NT2/D1 (cell line): ENCODE results near the gene DNAH11.
"Not testable (repeated sequence)": the region's sequence is repeated elsewhere in the genome, so short reads cannot be mapped to it uniquely, and the experiment has no call there.

ENCODE experiments used
- DNase-seq: peaks from one replicate; pipeline ENCODE4 v3.0.0-alpha.2; 2011; ENCODE audit warnings: low read depth, low spot score
- H3K27me3 ChIP-seq: 2 replicates; pipeline ENCODE4 v1.6.0; 2011; ENCODE audit warnings: mild to moderate bottlenecking; ENCODE audit not compliant: insufficient read length, insufficient read depth
- H3K36me3 ChIP-seq: 2 replicates; pipeline ENCODE4 v1.6.1; 2011; ENCODE audit warnings: mild to moderate bottlenecking, low read length, mixed read lengths; ENCODE audit not compliant: insufficient read depth, insufficient read length
- H3K4me1 ChIP-seq: 2 replicates; pipeline ENCODE4 v1.5.1; 2011; ENCODE audit not compliant: insufficient read depth, insufficient read length
- H3K4me3 ChIP-seq: 2 replicates; pipeline ENCODE4 v1.5.1; 2011; ENCODE audit warnings: low read depth; ENCODE audit not compliant: insufficient read length
- H3K9ac ChIP-seq: 2 replicates; pipeline ENCODE4 v1.6.0; 2011; ENCODE audit warnings: low read depth; ENCODE audit not compliant: insufficient read length
- H3K9me3 ChIP-seq: 2 replicates; pipeline ENCODE4 v1.5.1; 2011; ENCODE audit warnings: mild to moderate bottlenecking, low read length; ENCODE audit not compliant: insufficient read depth
- SUZ12 ChIP-seq: IDR thresholded peaks from 2 replicates; pipeline ENCODE4 v1.6.1; 2011; ENCODE audit not compliant: insufficient read length, insufficient read depth; ENCODE audit errors: extremely low read depth
- YY1 ChIP-seq: IDR thresholded peaks from 2 replicates; pipeline ENCODE4 v1.6.1; 2011; ENCODE audit not compliant: insufficient read length, insufficient read depth
- ZNF274 ChIP-seq: IDR thresholded peaks from 2 replicates; pipeline ENCODE4 v1.6.1; 2011; ENCODE audit warnings: mild to moderate bottlenecking, low read depth, low read length

DNAH11 gene

DNA sequence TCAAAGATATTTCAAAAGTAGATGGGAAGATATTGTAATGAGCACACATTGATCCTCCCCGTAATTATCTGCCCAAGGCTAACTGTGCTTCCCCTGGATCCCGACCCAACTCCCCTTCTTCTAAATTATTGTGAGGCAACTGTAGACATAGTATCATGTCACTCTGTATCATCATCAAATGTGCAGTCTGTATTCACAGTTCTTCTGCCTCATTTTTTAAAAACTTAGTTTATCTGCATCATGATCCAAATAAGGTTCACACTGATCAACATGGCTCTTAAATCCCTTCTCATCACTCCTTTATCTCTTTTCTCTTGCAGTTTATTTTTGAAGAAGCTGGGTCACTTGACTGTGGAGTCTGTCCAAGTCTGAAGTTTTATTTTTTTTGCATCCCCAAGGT, 375.4 kb downstream of the DNAH11 start:
- no peak for TF ChIP-seq YY1
- no peak for TF ChIP-seq ZNF274
- no peak for TF ChIP-seq SUZ12
- no peaks in the 10 kb centered on the region for H3K9me3 ChIP-seq
- no peaks in the 10 kb centered on the region for H3K27me3 ChIP-seq
- H3K4me1 ChIP-seq: no peaks in the 10 kb centered on the region
- peaks cover 28% of the 10 kb centered on the region for H3K36me3 ChIP-seq
- H3K9ac ChIP-seq: no peak overlapping the region
- H3K4me3 ChIP-seq: no peak overlapping the region
- DNase-seq: no peak

DNA sequence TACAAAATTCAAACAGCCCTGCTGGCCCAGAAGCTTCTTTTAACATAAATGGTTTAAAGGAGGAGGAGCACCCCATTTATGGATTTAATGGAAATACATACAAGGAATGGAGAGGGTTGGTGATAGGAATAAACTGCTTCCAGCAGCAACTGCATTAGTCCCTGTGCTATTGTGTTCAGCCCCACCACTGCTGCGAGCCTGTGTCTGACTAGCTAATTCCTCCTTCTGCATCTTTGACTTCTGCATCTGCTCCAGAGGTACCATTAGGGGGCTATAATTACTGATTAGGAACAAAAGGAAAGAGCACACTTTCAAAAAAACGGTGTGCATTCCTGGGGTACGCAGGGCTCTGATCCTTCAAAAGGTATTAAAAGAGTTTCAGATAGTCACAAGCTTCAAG, 378.1 kb downstream of the DNAH11 start:
- Histone ChIP-seq H3K36me3 (peaks cover 4% of the 10 kb centered on the region), H3K4me1 (no peaks in the 10 kb centered on the region), H3K9ac (no peak overlapping the region), H3K9me3 (no peaks in the 10 kb centered on the region), H3K4me3 (no peak overlapping the region), H3K27me3 (no peaks in the 10 kb centered on the region)
- no peak for DNase-seq
- TF ChIP-seq SUZ12 (no peak), ZNF274 (no peak), YY1 (no peak)

DNA sequence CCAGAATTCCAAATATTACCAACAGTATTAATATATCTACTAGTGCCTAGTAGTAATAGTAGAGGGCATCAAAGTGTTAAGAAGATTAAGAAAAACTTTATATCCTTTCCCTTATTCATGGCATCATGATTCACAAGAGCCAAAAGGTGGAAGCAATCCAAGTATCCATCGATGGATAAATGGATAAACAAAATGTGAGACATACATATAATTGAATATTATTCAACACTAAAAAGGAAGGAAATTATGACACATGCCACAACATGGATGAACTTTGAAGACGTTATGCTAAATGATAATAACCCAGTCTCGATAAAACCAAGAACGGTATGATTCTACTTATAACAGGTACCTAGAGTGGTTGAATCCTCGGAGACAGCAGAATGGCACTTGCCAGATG, 379.8 kb downstream of the DNAH11 start:
- H3K4me3 ChIP-seq: no peak overlapping the region
- H3K9me3 ChIP-seq: no peaks in the 10 kb centered on the region
- H3K36me3 ChIP-seq: peaks cover 3% of the 10 kb centered on the region
- no peak for TF ChIP-seq YY1
- TF ChIP-seq ZNF274: no peak
- TF ChIP-seq SUZ12: no peak
- H3K9ac ChIP-seq: no peak overlapping the region
- H3K27me3 ChIP-seq: no peaks in the 10 kb centered on the region
- no peak for DNase-seq
- H3K4me1 ChIP-seq: peaks cover under 1% of the 10 kb centered on the region

DNA sequence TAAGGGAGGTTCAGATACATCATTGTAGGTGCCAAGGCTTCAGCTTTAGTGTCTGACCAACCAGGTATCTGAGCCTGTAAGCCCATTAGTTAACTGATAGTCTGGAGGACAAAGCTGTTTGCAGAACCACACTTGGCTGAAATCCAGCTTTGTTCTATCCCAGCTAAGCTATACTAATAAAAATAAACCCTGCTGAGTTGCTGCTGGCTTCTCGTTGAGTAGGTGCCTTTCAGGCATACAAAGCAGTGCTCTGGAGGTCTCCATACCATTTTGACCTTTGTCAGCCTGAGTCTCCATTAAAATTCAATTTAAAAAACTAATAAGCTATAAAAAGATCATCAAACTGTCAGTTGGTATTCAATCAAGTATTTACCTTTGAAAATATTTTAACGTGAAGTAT, 380.8 kb downstream of the DNAH11 start:
- H3K36me3 ChIP-seq: peaks cover 7% of the 10 kb centered on the region
- H3K27me3 ChIP-seq: no peaks in the 10 kb centered on the region
- H3K9me3 ChIP-seq: no peaks in the 10 kb centered on the region
- H3K4me1 ChIP-seq: peaks cover 4% of the 10 kb centered on the region
- TF ChIP-seq SUZ12 (no peak), ZNF274 (no peak), YY1 (no peak)
- H3K9ac ChIP-seq: no peak overlapping the region
- no peak overlapping the region for H3K4me3 ChIP-seq
- peak; percentile 27 for DNase-seq

DNA sequence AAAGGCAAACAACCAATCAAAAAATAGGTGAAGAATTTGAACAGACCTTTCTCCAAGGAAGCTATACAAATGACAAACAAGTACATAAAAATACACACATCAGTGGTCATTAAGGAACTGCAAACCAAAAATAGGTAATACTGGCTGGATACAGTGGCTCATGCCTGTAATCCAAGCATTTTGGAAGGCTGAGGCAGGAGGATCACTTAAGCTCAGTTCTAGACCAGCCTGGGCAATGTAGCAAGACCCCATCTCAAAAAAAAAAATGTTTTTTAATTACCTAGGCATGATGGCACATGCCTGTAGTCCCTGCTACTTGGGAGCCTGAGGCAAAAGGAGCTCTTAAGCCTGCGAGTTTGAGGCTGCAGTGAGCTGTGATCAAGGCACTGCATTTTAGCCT, 383.6 kb downstream of the DNAH11 start:
- H3K27me3 ChIP-seq: no peaks in the 10 kb centered on the region
- H3K9me3 ChIP-seq: no peaks in the 10 kb centered on the region
- H3K4me1 ChIP-seq: peaks cover 4% of the 10 kb centered on the region
- no peak overlapping the region for H3K4me3 ChIP-seq
- no peak for TF ChIP-seq YY1
- TF ChIP-seq SUZ12: no peak
- TF ChIP-seq ZNF274: no peak
- DNase-seq: no peak
- H3K9ac ChIP-seq: no peak overlapping the region
- peaks cover 7% of the 10 kb centered on the region for H3K36me3 ChIP-seq

DNA sequence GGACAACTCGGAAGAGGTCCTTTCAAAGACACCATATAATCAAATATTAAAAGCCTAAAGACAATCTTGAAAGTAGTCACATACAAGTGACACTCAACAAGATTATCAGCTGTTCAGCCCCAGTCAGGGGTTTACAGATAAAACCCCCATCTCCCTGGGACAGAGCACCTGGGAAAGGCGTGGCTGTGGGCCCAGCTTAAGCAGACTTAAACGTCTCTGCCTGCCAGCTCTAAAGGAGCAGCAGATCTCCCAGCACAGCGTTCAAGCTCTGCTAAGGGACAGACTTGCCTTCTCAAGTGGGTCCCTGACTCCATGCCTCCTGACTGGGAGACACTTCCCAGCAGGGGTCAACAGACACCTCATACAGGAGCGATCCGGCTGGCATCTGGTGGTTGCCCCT, 384.9 kb downstream of the DNAH11 start:
- Histone ChIP-seq H3K27me3 (no peaks in the 10 kb centered on the region), H3K36me3 (peaks cover 7% of the 10 kb centered on the region), H3K4me3 (no peak overlapping the region), H3K4me1 (peaks cover 4% of the 10 kb centered on the region), H3K9me3 (no peaks in the 10 kb centered on the region), H3K9ac (no peak overlapping the region)
- TF ChIP-seq SUZ12: no peak
- TF ChIP-seq ZNF274: no peak
- no peak for TF ChIP-seq YY1
- DNase-seq: no peak

DNA sequence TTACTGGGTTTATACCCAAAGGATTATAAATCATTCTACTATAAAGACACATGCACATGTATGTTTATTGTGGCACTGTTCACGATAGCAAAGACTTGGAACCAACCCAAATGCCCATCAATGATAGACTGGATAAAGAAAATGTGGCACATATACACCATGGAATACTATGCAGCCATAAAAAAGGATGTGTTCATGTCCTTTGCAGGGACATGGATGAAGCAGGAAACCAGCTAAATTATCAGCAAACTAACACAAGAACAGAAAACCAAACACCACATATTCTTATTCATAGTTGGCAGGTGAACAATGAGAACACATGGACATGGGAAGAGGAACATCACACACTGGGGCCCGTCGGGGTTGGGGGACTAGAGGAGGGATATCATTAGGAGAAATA, 390.5 kb downstream of the DNAH11 start:
- H3K4me3 ChIP-seq, H3K27me3 ChIP-seq, H3K4me1 ChIP-seq, H3K9me3 ChIP-seq, DNase-seq, H3K36me3 ChIP-seq, H3K9ac ChIP-seq: not testable (repeated sequence)

DNA sequence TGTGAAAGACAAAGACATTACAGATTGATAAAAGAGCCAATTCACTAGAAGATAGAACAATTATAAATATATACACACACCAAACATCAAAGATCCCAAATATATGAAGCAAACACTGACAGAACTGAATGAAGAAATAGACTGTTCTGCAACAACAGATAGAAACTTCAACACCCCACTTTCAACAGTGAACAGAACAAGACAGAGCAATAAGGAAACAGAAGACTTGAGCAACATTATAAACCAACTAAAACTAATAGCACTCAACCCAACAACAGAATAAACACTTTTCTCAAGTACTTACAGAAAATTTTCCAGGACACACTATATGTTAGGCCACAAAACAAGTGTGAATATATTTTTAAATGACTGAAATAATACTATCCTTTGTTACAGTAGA, 392.0 kb downstream of the DNAH11 start:
- Histone ChIP-seq H3K36me3 (peaks cover 9% of the 10 kb centered on the region), H3K4me3 (no peak overlapping the region)
- TF ChIP-seq SUZ12 (no peak), ZNF274 (no peak), YY1 (no peak)

More for the DNA sequence above, 392.0 kb downstream of the DNAH11 start:
- Histone ChIP-seq H3K9ac (no peak overlapping the region), H3K27me3 (no peaks in the 10 kb centered on the region), H3K9me3 (no peaks in the 10 kb centered on the region), H3K4me1 (no peaks in the 10 kb centered on the region)
- no peak for DNase-seq
